Tibial artery (tissue), 4 donors: Measurements from ENCODE around the gene ZNF746.

Experiments
- DNase-seq, 2 donors: peaks; one replicate each; pipeline ENCODE4 v3.0.0-alpha.2; 2019
- H3K27ac ChIP-seq, 2 donors: fragments of 200-600 bp; sonication (generic) in 1 of 2; 1 replicate in 1 of 2; 2 replicates in 1 of 2; pipeline ENCODE4 v1.5.1; 2018 to 2019; ENCODE audit warnings: mild to moderate bottlenecking in 1 of 2
- H3K27me3 ChIP-seq, 2 donors: fragments of 200-600 bp; sonication (generic) in 1 of 2; one replicate each; pipeline versions ENCODE4 v1.5.1 to v1.6.0; 2016 to 2019
- H3K36me3 ChIP-seq, 3 donors: fragments of 200-600 bp; sonication (generic) in 2 of 3; one replicate each; pipeline ENCODE4 v1.5.1; 2016 to 2019; ENCODE audit warnings: mild to moderate bottlenecking in 2 of 3
- H3K4me1 ChIP-seq, 4 donors: fragments of 200-600 bp; sonication (generic) in 2 of 4; 1 replicate in 3 of 4; 2 replicates in 1 of 4; pipeline ENCODE4 v1.5.1; 2016 to 2019
- H3K4me3 ChIP-seq, 2 donors: fragments of 200-600 bp; sonication (generic) in 1 of 2; 1 replicate in 1 of 2; 2 replicates in 1 of 2; pipeline ENCODE4 v1.5.1; 2018 to 2019; ENCODE audit warnings: mild to moderate bottlenecking in 2 of 2
- H3K9me3 ChIP-seq, 3 donors: fragments of 200-600 bp; sonication (generic) in 1 of 3; one replicate each; pipeline ENCODE4 v1.5.1; 2016 to 2019
- CTCF ChIP-seq, 2 experiments: fragments of 200-600 bp in 1 of 2; fragments of 450-650 bp in 1 of 2; IDR thresholded peaks; one replicate each; pipeline ENCODE4 v1.5.1; 2017 to 2019; ENCODE audit warnings: antibody characterized with exemption in 2 of 2, mild to moderate bottlenecking in 1 of 2, moderate library complexity in 1 of 2
- intact Hi-C: fragments of 100-400 bp; cut with DNase I; formaldehyde crosslinking; loops from one replicate; pipeline ENCODE4 v1.15.0; 2023; ENCODE audit warnings: low total_unique reads

Gene ZNF746

DNA sequence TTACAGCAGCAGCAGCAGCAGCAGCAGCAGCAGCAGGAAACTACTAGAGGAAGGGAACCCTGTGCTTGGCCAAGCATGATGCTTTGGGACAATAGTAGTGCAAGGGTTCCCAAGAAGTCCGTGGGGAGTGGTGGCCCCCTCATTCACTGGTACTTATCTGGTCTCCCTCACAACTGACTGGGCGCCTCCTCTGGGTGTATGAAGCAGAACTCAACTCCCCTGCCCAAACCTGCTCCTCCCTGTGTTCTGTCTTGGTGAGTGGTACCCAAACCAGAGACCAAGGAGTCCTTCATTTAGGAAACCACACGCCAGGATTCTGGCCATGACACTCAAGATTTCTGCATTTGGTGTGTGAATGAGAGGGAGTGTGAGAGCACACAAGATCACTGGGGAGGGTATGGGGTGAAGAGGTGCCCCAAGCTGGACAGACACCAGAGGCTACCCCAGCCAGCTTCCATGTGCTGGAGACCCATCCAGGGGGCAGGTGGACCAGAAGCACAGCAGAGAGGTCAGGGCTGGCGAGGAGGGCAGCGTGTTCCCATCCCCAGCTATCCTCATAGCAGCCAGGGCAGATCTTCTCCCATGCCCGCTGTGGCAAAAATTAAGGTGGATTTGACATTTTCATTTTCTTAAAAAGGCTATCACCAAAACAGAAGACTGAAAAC lies 26.2 kb downstream of the ZNF746 start:
- Histone ChIP-seq H3K4me3 (no peak overlapping the region), H3K27me3 (no peaks in the 10 kb centered on the region), H3K36me3 (peaks cover 37 to 57% (median 53%) of the 10 kb centered on the region in 3 donors), H3K9me3 (no peaks in the 10 kb centered on the region), H3K27ac (no peak overlapping the region), H3K4me1 (no peaks in the 10 kb centered on the region)
- no peak for TF ChIP-seq CTCF (IDR thresholded peaks at IDR 0.05)
- intact Hi-C loops = no loop called here
- DNase-seq = no peak

GRCh38 chr7:149469806-149470205 lies 27.8 kb downstream of the ZNF746 start:
- Histone ChIP-seq H3K4me3 (no peak overlapping the region), H3K4me1 (no peaks in the 10 kb centered on the region), H3K9me3 (no peaks in the 10 kb centered on the region), H3K36me3 (peaks cover 24 to 41% (median 37%) of the 10 kb centered on the region in 3 donors), H3K27me3 (no peaks in the 10 kb centered on the region), H3K27ac (no peak overlapping the region)
- intact Hi-C loops = no loop called here
- TF ChIP-seq CTCF (IDR thresholded peaks at IDR 0.05) = no peak
- DNase-seq = no peak

DNA sequence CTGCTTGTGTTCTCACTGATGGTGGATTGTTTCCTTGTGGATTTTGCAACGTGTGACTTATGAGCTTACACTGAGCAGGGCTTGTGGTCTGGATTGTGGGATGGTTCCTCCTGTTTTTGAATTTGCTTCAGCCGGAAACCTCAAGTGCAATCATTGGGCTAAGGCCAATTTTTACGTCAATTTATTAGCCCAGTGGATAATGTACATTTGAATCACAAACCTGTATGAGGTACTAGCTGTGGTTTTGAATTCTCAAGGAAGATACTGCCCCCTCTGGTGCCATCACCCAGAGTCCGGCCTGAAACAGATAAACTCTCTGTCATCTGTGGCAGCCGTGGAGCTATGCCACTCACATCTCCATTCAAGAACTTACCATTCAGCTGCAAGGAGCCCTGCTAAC lies 29.4 kb downstream of the ZNF746 start:
- TF ChIP-seq CTCF (IDR thresholded peaks at IDR 0.05) = no peak
- intact Hi-C loops = no loop called here
- Histone ChIP-seq H3K36me3 (peaks cover 10 to 26% (median 21%) of the 10 kb centered on the region in 3 donors), H3K27ac (no peak overlapping the region), H3K27me3 (no peaks in the 10 kb centered on the region), H3K9me3 (no peaks in the 10 kb centered on the region), H3K4me3 (no peak overlapping the region), H3K4me1 (no peaks in the 10 kb centered on the region)
- no peak for DNase-seq

GRCh38 chr7:149467321-149467859 lies 30.2 kb downstream of the ZNF746 start:
- no peaks in the 10 kb centered on the region for H3K27me3 ChIP-seq
- H3K4me3 ChIP-seq = no peak overlapping the region
- H3K4me1 ChIP-seq = no peaks in the 10 kb centered on the region
- H3K36me3 ChIP-seq = peaks cover 4 to 17% (median 13%) of the 10 kb centered on the region in 3 donors
- no peak for TF ChIP-seq CTCF (IDR thresholded peaks at IDR 0.05)
- intact Hi-C loops = no loop called here
- H3K9me3 ChIP-seq = no peaks in the 10 kb centered on the region
- DNase-seq = no peak
- H3K27ac ChIP-seq = no peak overlapping the region

DNA sequence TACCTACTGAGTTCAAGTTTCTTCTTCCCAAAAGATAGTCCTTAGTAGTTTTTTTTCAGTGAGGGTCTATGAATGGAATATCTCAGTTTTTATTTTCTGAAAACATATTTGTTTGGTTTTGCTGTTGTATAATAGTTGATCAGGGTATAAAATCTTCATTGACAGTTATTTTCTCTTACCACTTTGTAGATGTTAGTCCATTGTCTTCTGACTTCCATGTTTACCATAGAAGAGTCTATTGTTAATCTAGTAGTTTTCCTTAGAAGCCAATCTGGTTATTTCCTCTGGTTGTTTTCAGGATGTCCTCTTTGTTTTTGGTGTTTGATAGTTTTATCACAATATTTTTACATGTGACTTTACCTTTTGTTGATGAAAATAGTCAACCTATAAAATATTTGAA lies 31.2 kb downstream of the ZNF746 start:
- DNase-seq = no peak
- no peak for TF ChIP-seq CTCF (IDR thresholded peaks at IDR 0.05)
- intact Hi-C loops = no loop called here

More for the DNA sequence above, 31.2 kb downstream of the ZNF746 start:
- H3K36me3 ChIP-seq = peaks cover 0 to 8% (median 3%) of the 10 kb centered on the region in 3 donors
- no peak overlapping the region for H3K4me3 ChIP-seq
- H3K9me3 ChIP-seq = no peaks in the 10 kb centered on the region
- H3K27me3 ChIP-seq = no peaks in the 10 kb centered on the region
- peaks cover 0 to 3% (median 1%) of the 10 kb centered on the region in 4 donors for H3K4me1 ChIP-seq
- H3K27ac ChIP-seq = no peak overlapping the region
